Amygdala (tissue), 56 donors: ENCODE measurements around the gene GPR89B.
"Not testable (repeated sequence)": the region's sequence is repeated elsewhere in the genome, so short reads cannot be mapped to it uniquely, and the experiment has no call there.

ENCODE experiments used
- DNase-seq, 56 donors: peaks; one replicate each; lab custom pipeline; 2025; lab: John Stamatoyannopoulos, UW

GPR89B gene

GRCh38 chr1:147928236-147929132 is at the start of gene GPR89B:
Gene GPR89B (plus strand): TSS chr1:147928420. CDS start chr1:147928537, 117 bp downstream.
- peak in 55 of 56 donors; percentile 19 to 93 (median 76) for DNase-seq

- no peak for DNase-seq
These were observed 48.3 kb upstream of the GPR89B start for GRCh38 chr1:147879911-147880310.

- no peak for DNase-seq
These were observed 45.7 kb upstream of the GPR89B start for GRCh38 chr1:147882535-147882934.

GRCh38 chr1:147890177-147890790 is 37.9 kb upstream of the GPR89B start:
- peak in 30 of 56 donors; percentile 2 to 51 (median 13) for DNase-seq

- peak in 23 of 56 donors; percentile 1 to 52 (median 21) for DNase-seq
These were observed 37.1 kb upstream of the GPR89B start for GRCh38 chr1:147891088-147891487.

GRCh38 chr1:147892216-147892615 is 36.0 kb upstream of the GPR89B start:
- peak in 5 of 56 donors; percentile 1 to 21 (median 2) for DNase-seq

- peak in 19 of 56 donors; percentile 1 to 44 (median 9) for DNase-seq
These were observed 35.4 kb upstream of the GPR89B start for GRCh38 chr1:147892731-147893214.

GRCh38 chr1:147895123-147895522 is 33.1 kb upstream of the GPR89B start:
- no peak for DNase-seq

- DNase-seq: peak in 1 of 56 donors; percentile 14
These were observed 31.0 kb upstream of the GPR89B start for GRCh38 chr1:147897029-147897752.

- DNase-seq: no peak
These were observed 30.4 kb upstream of the GPR89B start for GRCh38 chr1:147897789-147898188.

- no peak for DNase-seq
These were observed 25.9 kb upstream of the GPR89B start, which contains the start of gene GJA8 for GRCh38 chr1:147902253-147902845. Gene GJA8 (plus strand): TSS chr1:147902795. CDS start chr1:147907956, 5,161 bp downstream.

GRCh38 chr1:147904726-147905125 is 23.5 kb upstream of the GPR89B start:
- DNase-seq: no peak

GRCh38 chr1:147907786-147908509 is 20.3 kb upstream of the GPR89B start:
- no peak for DNase-seq

- no peak for DNase-seq
These were observed 15.7 kb upstream of the GPR89B start for GRCh38 chr1:147912553-147912952.

- no peak for DNase-seq
These were observed 14.8 kb upstream of the GPR89B start for GRCh38 chr1:147913362-147913942.

- no peak for DNase-seq
These were observed 8.3 kb upstream of the GPR89B start for GRCh38 chr1:147919896-147920295.

- no peak for DNase-seq
These were observed 3.4 kb upstream of the GPR89B start for GRCh38 chr1:147924813-147925212.

GRCh38 chr1:147927215-147927614 is 1.0 kb upstream of the GPR89B start:
- not testable (repeated sequence) for DNase-seq

GRCh38 chr1:147927689-147928088 is 531 bp upstream of the GPR89B start:
- DNase-seq: not testable (repeated sequence)
